ES-I3 (cell line): Measurements from ENCODE around the gene ASPA.

ENCODE experiments used
- H3K36me3 ChIP-seq: 2 replicates; pipeline ENCODE4 v1.6.1; 2013; ENCODE audit warnings: mild to moderate bottlenecking, low read length, control low read depth, moderate library complexity; ENCODE audit not compliant: insufficient read depth
- H3K4me1 ChIP-seq: 2 replicates; pipeline ENCODE4 v1.6.1; 2013; ENCODE audit warnings: mild to moderate bottlenecking, control low read depth, low read length; ENCODE audit not compliant: insufficient read depth
- H3K9ac ChIP-seq: 2 replicates; pipeline ENCODE4 v1.6.1; 2013; ENCODE audit warnings: low read depth, mild to moderate bottlenecking, low read length, moderate library complexity
- H3K9me3 ChIP-seq: 2 replicates; pipeline ENCODE4 v1.6.1; 2013; ENCODE audit warnings: mild to moderate bottlenecking, low read length, moderate library complexity; ENCODE audit not compliant: control insufficient read depth, insufficient read depth

The ASPA gene

DNA sequence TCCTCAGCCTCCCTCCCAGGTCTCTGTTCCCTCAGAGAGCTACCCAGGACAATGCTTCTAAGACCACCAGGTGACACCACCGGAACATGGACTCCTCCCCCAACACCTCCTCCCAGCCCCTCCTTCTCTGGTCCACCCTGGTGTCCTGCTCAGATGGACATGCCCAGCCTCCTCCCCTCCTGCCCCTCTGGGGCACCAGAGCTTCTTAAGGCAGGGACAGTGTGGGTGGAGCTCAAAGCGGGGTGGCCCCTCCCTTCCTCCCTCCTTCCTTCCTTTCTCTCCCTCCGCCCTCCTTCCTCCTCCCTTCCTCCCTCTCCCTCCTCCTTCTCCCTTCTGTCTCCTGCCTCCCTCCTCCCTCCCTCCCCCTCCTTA, 59.1 kb downstream of the ASPA start:
- H3K9ac ChIP-seq = no peak overlapping the region
- no peaks in the 10 kb centered on the region for H3K9me3 ChIP-seq
- H3K4me1 ChIP-seq = peaks cover 12% of the 10 kb centered on the region
- H3K36me3 ChIP-seq = no peaks in the 10 kb centered on the region

DNA sequence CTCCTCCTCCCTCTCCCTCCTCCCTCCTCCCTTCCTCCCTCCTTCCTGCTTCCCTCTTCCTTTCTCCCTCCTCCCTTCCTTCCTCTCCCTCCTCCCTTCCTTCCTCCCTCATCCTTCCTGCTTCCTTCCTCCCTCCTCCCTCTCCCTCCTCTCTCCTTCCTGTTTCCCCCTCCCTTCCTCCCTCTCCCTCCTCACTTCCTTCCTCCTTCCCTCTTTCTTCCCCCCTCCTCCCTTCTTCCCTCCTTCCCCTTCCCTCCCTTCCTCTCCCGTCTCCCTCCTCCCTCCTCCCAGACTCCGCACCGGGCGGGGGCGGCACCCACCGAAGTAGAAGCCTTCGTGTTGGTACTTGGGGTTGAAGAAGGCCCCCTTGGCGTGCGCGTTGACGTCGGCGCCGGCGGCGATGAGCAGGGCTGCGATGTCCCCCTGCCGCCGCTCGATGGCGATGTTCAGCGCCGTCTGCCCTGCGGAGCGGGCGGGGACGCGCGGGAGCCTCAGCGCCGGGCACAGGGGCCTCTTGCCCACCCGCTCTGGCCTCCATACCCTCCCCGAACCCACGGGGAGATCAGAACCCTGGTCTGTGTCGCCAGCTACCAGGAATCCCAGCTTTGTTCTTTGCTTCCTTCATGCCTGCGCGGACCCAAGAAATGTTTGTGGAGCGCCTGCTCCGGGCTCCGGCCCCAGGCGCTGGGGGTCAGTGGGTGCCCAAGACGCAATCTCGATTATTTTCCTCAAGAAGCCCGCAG, 59.6 kb downstream of the ASPA start:
- H3K4me1 ChIP-seq = peaks cover 8% of the 10 kb centered on the region
- H3K36me3 ChIP-seq = no peaks in the 10 kb centered on the region
- no peaks in the 10 kb centered on the region for H3K9me3 ChIP-seq
- H3K9ac ChIP-seq = peak overlapping the region; percentile 60

DNA sequence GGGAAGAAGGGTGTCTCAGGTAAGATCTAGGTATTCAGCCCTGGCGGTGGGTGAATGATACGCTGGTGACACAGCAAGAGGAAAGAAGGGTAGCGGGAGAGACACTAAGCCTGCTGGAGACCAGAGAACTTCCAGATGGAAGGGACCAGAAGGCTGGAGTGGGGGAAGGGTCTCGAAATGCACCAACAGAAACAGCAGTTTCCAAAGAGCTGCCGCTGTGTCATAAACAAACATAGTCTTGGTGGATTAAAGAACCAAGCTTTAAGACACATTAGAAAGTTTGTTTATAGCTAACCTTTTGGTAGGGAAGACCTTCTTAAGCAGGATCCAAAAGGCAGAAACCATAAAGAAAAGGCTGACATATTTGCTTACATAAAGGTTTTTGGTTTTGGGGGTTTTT, 60.9 kb downstream of the ASPA start:
- Histone ChIP-seq H3K9ac (no peak overlapping the region), H3K36me3 (no peaks in the 10 kb centered on the region), H3K9me3 (no peaks in the 10 kb centered on the region), H3K4me1 (peaks cover 8% of the 10 kb centered on the region)

DNA sequence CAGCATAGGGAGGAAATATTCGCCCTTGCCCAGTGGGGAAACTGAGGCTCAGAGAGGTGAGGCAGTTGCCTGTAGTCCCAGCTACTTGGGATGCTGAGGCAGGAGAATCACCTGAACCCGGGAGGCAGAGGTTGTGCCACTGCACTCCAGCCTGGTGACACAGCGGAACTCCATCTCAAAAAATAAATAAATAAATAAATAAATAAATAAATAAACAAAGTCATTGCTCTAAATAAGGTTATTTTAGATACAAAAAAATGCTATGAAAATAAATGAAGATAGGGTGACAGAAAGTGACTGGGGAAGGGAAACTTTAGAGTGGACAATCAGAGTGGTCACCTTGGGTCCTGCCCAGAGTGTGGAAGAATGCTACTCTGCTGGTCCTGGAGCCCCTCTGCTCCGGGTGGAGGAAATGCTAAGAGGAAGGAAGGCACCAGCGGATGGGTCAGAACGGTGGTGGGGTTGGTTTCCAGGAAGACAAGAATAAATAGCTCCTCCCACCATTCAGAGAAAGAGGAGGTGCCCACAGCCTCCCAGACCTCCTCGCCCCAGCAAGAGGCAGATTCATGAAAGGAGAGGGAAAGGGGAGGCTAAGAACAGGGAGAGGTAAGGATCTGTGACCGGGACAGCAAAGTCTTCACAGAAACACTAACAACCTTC, 64.2 kb downstream of the ASPA start:
- Histone ChIP-seq H3K4me1 (peaks cover 4% of the 10 kb centered on the region; the same call in 1 of the 2 replicates), H3K36me3 (no peaks in the 10 kb centered on the region), H3K9me3 (no peaks in the 10 kb centered on the region), H3K9ac (no peak overlapping the region)

DNA sequence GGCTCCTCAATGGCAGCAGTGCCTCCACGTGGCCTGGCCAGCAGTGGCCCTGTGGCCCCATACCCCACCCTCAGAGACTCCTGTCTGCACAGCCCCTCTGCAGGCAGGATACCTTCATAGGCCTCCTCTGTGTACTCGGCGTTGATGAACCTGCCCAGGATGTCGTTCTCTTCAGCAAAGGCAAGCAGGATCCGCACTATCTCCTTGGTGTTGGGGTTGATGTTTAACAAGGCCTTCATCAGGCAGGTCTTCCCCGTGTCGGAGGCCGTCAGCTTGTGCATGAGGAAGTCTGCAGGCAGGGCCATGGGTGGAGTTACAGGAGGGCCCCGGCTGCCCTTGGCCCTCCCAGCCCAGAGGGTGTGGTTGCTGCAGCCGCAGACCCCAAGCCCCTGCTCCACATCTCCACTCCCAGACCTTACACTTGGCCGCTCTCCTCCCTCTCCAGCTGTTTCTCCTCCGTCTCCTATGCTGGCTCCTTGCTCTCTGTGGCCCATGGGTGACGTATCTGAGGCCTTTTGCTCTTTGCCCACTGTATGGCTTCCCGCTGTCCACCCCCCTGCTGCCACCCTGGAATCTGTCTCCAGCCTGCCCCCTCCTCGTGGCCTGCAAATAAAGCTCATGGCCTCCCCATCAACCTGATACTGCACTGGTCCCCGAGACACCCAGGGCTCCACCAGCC, 66.8 kb downstream of the ASPA start:
- H3K36me3 ChIP-seq = no peaks in the 10 kb centered on the region
- H3K9me3 ChIP-seq = no peaks in the 10 kb centered on the region
- no peaks in the 10 kb centered on the region for H3K4me1 ChIP-seq
- no peak overlapping the region for H3K9ac ChIP-seq

DNA sequence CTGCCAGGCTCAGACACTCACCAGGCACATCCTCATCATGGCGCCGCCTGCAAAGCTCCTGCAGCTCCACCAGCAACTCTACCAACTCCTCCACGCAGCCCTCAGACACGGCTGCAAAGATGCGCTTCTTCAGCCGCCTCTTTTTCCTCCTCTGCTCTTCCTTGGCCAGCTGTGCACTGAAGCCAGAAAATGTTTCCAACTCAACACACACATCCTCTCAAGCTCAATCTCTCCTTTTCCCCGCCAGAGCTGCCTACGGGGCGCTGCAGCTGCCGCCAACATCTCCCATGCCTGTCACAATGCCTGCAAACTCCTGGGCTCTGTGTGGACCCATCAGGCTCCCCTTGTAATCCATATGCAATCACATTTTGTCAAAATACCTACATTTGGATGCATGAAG, 67.7 kb downstream of the ASPA start:
- no peaks in the 10 kb centered on the region for H3K36me3 ChIP-seq
- H3K9me3 ChIP-seq = no peaks in the 10 kb centered on the region
- no peaks in the 10 kb centered on the region for H3K4me1 ChIP-seq
- H3K9ac ChIP-seq = no peak overlapping the region

DNA sequence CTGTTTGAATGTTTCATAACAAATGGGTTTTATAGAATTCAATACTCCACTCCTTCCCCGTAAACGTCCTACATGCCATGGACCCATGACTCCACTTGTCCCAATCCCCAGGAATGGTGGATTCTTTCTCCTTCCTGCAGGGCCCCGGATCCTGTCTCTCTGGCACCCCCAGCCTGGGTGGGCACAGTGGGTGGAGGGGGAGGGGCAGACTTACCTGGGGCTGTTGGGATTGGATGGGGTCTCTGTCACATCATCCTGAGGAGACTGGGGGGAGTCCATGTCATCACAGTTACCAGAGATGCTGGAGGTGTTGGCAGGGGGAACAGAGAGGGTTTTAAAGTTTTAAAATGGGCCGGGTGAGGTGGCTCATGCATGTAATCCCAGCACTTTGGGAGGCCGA, 68.6 kb downstream of the ASPA start:
- H3K4me1 ChIP-seq = no peaks in the 10 kb centered on the region
- H3K36me3 ChIP-seq = no peaks in the 10 kb centered on the region
- H3K9me3 ChIP-seq = no peaks in the 10 kb centered on the region
- H3K9ac ChIP-seq = no peak overlapping the region

DNA sequence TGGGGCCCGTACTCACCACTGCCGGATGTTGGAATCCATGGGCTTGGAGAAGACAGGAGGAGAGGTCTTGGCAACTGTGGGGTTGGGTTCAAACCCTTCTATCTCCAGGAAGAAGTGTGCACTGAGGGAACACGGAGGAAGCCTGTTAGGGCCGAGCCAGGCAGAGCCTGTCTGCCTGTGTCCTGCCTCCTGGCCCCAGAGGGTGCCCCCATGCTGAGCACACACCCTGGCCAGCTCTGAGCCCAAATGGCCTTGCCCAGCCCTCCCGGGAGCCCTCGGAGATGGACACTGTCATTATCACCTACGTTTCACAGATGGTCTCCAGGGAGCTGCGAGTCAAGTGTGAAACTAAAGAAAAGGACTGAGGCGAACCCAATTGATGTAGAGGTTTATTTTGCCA, 69.4 kb downstream of the ASPA start:
- Histone ChIP-seq H3K9me3 (no peaks in the 10 kb centered on the region), H3K4me1 (no peaks in the 10 kb centered on the region), H3K9ac (no peak overlapping the region), H3K36me3 (no peaks in the 10 kb centered on the region)

DNA sequence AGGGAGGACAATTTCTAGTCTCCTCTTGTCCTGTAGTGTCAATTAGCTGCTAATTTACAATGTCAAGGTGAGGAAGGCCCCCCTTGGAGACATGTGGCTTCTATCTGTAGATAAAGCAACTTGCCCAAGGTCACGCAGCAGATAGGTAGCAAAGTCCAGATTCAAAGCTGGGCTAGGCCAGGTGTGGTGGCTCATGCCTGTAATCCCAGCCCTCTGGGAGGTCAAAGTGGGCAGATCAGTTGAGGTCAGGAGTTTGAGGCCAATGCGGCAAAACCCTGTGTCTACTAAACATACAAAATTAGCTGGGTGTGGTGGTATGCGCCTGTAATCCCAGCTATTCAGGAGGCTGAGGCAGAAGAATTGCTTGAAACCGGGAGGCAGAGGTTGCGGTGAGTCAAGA, 70.7 kb downstream of the ASPA start:
- no peaks in the 10 kb centered on the region for H3K9me3 ChIP-seq

DNA sequence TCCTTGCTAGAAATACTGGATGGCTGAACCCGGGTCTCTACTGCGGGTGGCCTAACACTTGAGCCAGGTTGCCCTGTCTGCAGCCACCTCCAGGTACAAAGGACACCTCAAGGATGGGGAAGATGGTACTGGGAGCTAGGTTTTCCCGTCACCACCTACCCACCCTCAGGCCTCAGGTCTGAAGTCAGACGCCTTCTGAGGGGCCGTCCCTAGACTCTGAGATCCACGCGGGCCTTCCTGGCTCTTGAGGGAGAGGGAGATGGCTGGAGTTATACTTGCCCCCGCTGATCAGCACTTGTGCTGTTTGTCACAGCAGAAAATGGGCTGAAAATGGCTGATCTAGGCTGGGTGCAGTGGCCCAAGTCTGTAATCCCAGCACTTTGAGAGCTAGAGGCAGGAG, 71.2 kb downstream of the ASPA start:
- no peaks in the 10 kb centered on the region for H3K9me3 ChIP-seq
- H3K9ac ChIP-seq = no peak overlapping the region
- H3K36me3 ChIP-seq = no peaks in the 10 kb centered on the region
- no peaks in the 10 kb centered on the region for H3K4me1 ChIP-seq

More for the DNA sequence above, 70.7 kb downstream of the ASPA start:
- Histone ChIP-seq H3K9ac (no peak overlapping the region), H3K4me1 (no peaks in the 10 kb centered on the region), H3K36me3 (no peaks in the 10 kb centered on the region)

DNA sequence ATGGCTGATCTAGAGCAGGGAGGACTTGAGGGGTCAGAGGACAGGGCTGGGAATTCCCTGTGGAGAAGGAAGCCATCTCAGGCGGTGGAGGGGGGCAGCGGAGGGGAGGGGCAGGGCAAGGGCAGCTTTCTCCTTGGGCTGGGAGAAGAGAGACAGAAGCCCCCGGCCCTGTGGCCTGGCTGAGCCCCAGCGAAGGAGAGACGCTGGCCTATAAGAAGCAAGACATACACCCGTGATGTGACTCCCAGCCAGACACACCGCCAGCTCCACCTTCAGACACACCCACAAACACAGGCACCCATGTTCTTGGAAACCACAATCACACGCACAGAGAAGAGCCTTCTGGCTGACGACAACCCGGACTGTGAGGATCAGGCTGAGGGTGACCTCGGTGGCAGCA, 71.8 kb downstream of the ASPA start:
- Histone ChIP-seq H3K9ac (no peak overlapping the region), H3K36me3 (no peaks in the 10 kb centered on the region)

DNA sequence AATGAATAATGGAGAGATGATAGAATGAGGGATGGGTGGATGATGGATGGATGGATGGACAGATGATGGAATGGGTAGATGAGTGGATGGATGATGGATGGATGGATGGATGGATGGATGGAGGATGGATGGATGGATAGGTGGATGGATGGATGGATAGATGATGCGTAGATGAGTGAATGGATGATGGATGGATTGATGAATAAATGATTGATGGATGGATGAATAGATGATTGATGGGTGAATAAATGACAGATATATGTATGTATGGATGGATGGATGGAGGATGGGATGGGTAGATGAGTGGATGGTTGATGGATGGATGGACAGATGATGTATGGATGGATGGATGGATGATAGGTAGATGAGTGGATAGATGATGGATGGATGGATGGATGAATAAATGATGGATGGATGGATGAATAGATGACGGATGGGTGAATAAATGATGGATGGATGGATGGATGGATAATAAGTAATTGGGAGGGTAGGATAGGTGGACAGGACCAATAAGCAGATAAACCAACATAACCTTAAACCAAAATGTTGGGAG, 73.9 kb downstream of the ASPA start:
- Histone ChIP-seq H3K9ac (no peak overlapping the region), H3K4me1 (no peaks in the 10 kb centered on the region), H3K36me3 (no peaks in the 10 kb centered on the region), H3K9me3 (no peaks in the 10 kb centered on the region)

More for the DNA sequence above, 71.8 kb downstream of the ASPA start:
- H3K4me1 ChIP-seq = no peaks in the 10 kb centered on the region
- no peaks in the 10 kb centered on the region for H3K9me3 ChIP-seq

DNA sequence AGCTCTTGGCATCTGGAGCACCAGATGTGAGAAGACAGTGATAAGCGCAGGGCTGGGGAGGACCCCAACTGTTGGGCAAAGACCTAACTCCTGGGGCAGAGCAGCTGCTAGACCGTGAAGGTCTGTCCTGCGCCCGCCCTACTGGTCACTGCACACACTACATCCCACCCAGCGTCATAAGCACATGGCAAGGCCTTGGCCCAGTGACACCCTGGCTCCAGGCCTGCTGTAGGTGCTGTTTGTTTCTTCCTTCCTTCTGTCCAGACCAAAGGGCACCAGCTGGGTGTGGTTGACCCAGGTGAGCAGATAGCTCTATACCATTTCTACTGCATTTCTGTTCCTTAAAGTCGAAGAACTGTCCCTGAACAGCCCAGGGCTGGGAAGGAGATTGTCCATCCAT, 75.4 kb downstream of the ASPA start:
- H3K36me3 ChIP-seq = no peaks in the 10 kb centered on the region
- H3K9me3 ChIP-seq = no peaks in the 10 kb centered on the region
- no peak overlapping the region for H3K9ac ChIP-seq
- H3K4me1 ChIP-seq = no peaks in the 10 kb centered on the region

DNA sequence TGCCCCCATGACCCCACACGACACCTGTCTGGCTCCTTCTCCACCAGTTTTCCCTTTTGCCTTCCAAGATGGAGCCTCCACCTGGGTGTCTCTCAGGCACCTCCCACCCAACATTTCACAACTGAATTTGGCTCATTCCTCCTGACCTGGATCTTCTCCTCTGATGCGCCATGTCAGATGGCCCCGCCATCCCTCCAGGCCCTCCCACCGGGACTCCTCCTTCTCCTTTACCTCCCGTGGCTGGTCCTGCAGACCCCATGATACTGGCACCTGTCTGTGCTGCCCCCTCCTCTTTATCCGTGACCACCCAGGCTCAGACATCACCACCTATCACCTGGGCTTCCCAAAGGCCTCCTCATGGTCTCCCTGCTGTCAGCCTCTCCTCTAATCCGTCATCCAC, 77.1 kb downstream of the ASPA start:
- no peaks in the 10 kb centered on the region for H3K9me3 ChIP-seq
- H3K4me1 ChIP-seq = no peaks in the 10 kb centered on the region; the same call in 1 of the 2 replicates
- no peak overlapping the region for H3K9ac ChIP-seq
- H3K36me3 ChIP-seq = no peaks in the 10 kb centered on the region
